ENCODE measurements around the gene EFCAB6. TPM values are rescaled to one million over a fixed set of nuclear protein-coding genes. Genes with fewer than 3 reads are reported as not detected.

Gene EFCAB6
- total and polyA plus RNA-seq, 4 donors = 0.14 to 2.1 (median 0.53) TPM

GRCh38 chr22:43747058-43747457 lies 65.0 kb downstream of the EFCAB6 start:
- H3K27me3 ChIP-seq (ENCODE audit: control insufficient read depth in 4 of 4, insufficient read depth in 4 of 4, low read length in 3 of 4) = no peaks in the 10 kb centered on the region
- no peak for DNase-seq (ENCODE audit: low spot score)
- no peaks in the 10 kb centered on the region for H3K4me1 ChIP-seq (ENCODE audit: control insufficient read depth in 4 of 4, insufficient read depth in 4 of 4, low read length in 3 of 4)
- H3K27ac ChIP-seq (ENCODE audit: low read depth in 1 of 2, low read length in 2 of 2) = no peak overlapping the region
- H3K4me3 ChIP-seq (ENCODE audit: low read depth in 1 of 3, low read length in 3 of 3) = no peak overlapping the region
- H3K9ac ChIP-seq (ENCODE audit: low read depth in 1 of 2, low read length in 2 of 2) = no peak overlapping the region
- 84% methylated on average over 6 of the region's 6 CpGs for WGBS
- no peaks in the 10 kb centered on the region for H3K36me3 ChIP-seq (ENCODE audit: control insufficient read depth in 4 of 4, insufficient read depth in 3 of 4, low read depth in 1 of 4, low read length in 3 of 4)
- no peaks in the 10 kb centered on the region for H3K9me3 ChIP-seq (ENCODE audit: control insufficient read depth in 4 of 4, low read length in 3 of 4)
- no peak for TF ChIP-seq RAD21 (IDR thresholded peaks at IDR 0.05)
- no peak for TF ChIP-seq CTCF (IDR thresholded peaks at IDR 0.05; ENCODE audit: low read depth, low read length, missing input control)
- no peak for TF ChIP-seq MAX (IDR thresholded peaks at IDR 0.05)
- no peak for TF ChIP-seq GABPA (IDR thresholded peaks at IDR 0.05 in 1 of 2, conservative IDR thresholded peaks at IDR 0.05 in 1 of 2)

GRCh38 chr22:43745783-43746356 lies 66.2 kb downstream of the EFCAB6 start:
- H3K4me3 ChIP-seq (ENCODE audit: low read depth in 1 of 3, low read length in 3 of 3) = no peak overlapping the region
- no peak overlapping the region for H3K9ac ChIP-seq (ENCODE audit: low read depth in 1 of 2, low read length in 2 of 2)
- 80% methylated on average over 13 of the region's 13 CpGs for WGBS
- H3K27ac ChIP-seq (ENCODE audit: low read depth in 1 of 2, low read length in 2 of 2) = no peak overlapping the region
- H3K4me1 ChIP-seq (ENCODE audit: control insufficient read depth in 4 of 4, insufficient read depth in 4 of 4, low read length in 3 of 4) = no peaks in the 10 kb centered on the region
- H3K36me3 ChIP-seq (ENCODE audit: control insufficient read depth in 4 of 4, insufficient read depth in 3 of 4, low read depth in 1 of 4, low read length in 3 of 4) = no peaks in the 10 kb centered on the region
- H3K27me3 ChIP-seq (ENCODE audit: control insufficient read depth in 4 of 4, insufficient read depth in 4 of 4, low read length in 3 of 4) = no peaks in the 10 kb centered on the region
- H3K9me3 ChIP-seq (ENCODE audit: control insufficient read depth in 4 of 4, low read length in 3 of 4) = no peaks in the 10 kb centered on the region
- DNase-seq (ENCODE audit: low spot score) = no peak
- no peak for TF ChIP-seq TAF1 (conservative IDR thresholded peaks at IDR 0.05)
- no peak for TF ChIP-seq MAX (IDR thresholded peaks at IDR 0.05)
- TF ChIP-seq HNF4A (conservative IDR thresholded peaks at IDR 0.05) = no peak
- TF ChIP-seq NR2F2 (IDR thresholded peaks at IDR 0.05) = no peak
- TF ChIP-seq CTCF (IDR thresholded peaks at IDR 0.05; ENCODE audit: low read depth, low read length, missing input control) = no peak
- TF ChIP-seq SP1 (IDR thresholded peaks at IDR 0.05) = no peak
- no peak for TF ChIP-seq FOXA2 (IDR thresholded peaks at IDR 0.05)
- TF ChIP-seq FOXA1 (IDR thresholded peaks at IDR 0.05) = no peak
- TF ChIP-seq GABPA (IDR thresholded peaks at IDR 0.05 in 1 of 2, conservative IDR thresholded peaks at IDR 0.05 in 1 of 2) = no peak
- TF ChIP-seq REST (IDR thresholded peaks at IDR 0.05) = no peak
- TF ChIP-seq HNF4G (IDR thresholded peaks at IDR 0.05) = no peak
- TF ChIP-seq RXRA (IDR thresholded peaks at IDR 0.05) = no peak
- TF ChIP-seq ATF3 (IDR thresholded peaks at IDR 0.05) = no peak
- no peak for TF ChIP-seq RAD21 (IDR thresholded peaks at IDR 0.05)
- TF ChIP-seq YY1 (IDR thresholded peaks at IDR 0.05) = no peak
